Upper lobe of left lung (tissue), 4 donors: Measurements from ENCODE around the gene RBM33.
A peak's percentile ranks its signal among the peaks of the same experiment; 100 is the strongest.

Source experiments
- CTCF ChIP-seq, 6 experiments: fragments of 450-650 bp in 4 of 6; fragments of 200-600 bp in 2 of 6; sonication (generic) in 2 of 6; IDR thresholded peaks; one replicate each; pipeline ENCODE4 v1.5.1; 2016 to 2019; ENCODE audit warnings: antibody characterized with exemption in 6 of 6
- EP300 ChIP-seq, 4 donors: sonication (generic); formaldehyde crosslinking; IDR thresholded peaks; one replicate each; pipeline ENCODE4 v1.5.1; 2017; ENCODE audit warnings: antibody characterized with exemption in 4 of 4, control low read depth in 2 of 4
- POLR2A ChIP-seq, 4 donors: fragments of 450-650 bp; IDR thresholded peaks; one replicate each; pipeline ENCODE4 v1.5.1; 2016 to 2017; ENCODE audit warnings: antibody characterized with exemption in 4 of 4, mild to moderate bottlenecking in 2 of 4
- POLR2AphosphoS5 ChIP-seq, 2 donors: sonication (generic); formaldehyde crosslinking; IDR thresholded peaks; one replicate each; pipeline ENCODE4 v1.5.1; 2017; ENCODE audit warnings: antibody characterized with exemption in 2 of 2

DNA sequence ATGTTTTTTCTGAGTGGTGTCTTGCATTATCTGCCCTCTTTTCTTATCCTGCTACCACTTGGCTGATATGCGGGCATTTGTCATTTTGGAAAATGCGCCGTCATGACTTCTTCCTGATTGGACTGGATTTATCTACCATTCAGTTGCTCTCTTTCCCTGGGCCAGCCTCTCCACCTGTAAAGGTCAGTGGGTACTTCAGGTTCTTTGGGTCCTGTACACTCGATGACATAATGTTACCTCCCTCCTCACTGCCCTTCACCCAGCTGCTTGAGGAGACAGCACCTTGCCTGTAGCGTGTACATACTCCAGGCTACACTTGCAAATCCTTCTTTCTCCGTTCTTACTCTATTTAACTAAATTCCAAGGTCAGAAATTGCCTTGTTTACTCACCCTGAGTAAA, 83.7 kb downstream of the RBM33 start:
- no peak for TF ChIP-seq POLR2A (IDR thresholded peaks at IDR 0.05)
- TF ChIP-seq EP300 (IDR thresholded peaks at IDR 0.05), result no peak
- no peak for TF ChIP-seq CTCF (IDR thresholded peaks at IDR 0.05)
- TF ChIP-seq POLR2AphosphoS5 (IDR thresholded peaks at IDR 0.05), result peak in 1 of 2 donors; percentile 50
